ENCODE measurements around the gene ARHGEF12. TPM values are rescaled to one million over a fixed set of nuclear protein-coding genes. Genes with fewer than 3 reads are reported as not detected.
A peak's percentile ranks its signal among the peaks of the same experiment; 100 is the strongest.

ARHGEF12 gene
- total RNA-seq, 1 experiment from 2014 or later = 15.4 TPM

DNA sequence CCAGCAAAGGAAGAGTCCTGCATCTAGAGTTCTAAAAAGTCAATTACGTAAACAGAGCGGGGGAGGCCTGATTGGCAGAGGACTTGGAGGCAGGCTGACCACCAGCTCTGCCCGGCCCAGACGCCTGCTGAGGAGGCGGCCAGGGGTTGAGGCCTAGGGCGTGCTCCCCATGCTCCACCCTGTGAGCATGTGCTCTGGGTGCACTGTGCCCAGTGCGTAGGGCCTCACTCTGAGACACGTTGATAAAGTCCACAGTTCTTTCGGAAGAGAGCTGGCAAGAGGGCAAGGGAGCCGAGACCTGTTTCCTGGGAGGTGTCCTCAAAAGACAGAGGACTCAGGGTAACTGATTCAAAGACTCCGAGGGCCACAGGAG is 200.6 kb downstream of the ARHGEF12 start:
- H3K4me1 ChIP-seq (ENCODE audit: low read length) = no peaks in the 10 kb centered on the region
- DNase-seq = no peak
- no peak overlapping the region for H3K9ac ChIP-seq (ENCODE audit: low read length)
- no peaks in the 10 kb centered on the region for H3K9me3 ChIP-seq (ENCODE audit: low read length)
- H4K20me1 ChIP-seq (ENCODE audit: insufficient read depth, low read depth, low read length) = no peaks in the 10 kb centered on the region
- H3K4me2 ChIP-seq (ENCODE audit: low read depth, low read length, poor library complexity, severe bottlenecking) = no peak overlapping the region
- H3K36me3 ChIP-seq (ENCODE audit: insufficient read depth, low read length) = no peaks in the 10 kb centered on the region
- H3K79me2 ChIP-seq (ENCODE audit: low read length) = no peaks in the 10 kb centered on the region
- no peaks in the 10 kb centered on the region for H3K9me2 ChIP-seq (replicated peaks; ENCODE audit: insufficient read depth, low read length)
- H2AFZ ChIP-seq (ENCODE audit: low read length) = no peak overlapping the region
- H3K27ac ChIP-seq (ENCODE audit: low read length) = no peak overlapping the region
- no peaks in the 10 kb centered on the region for H3K27me3 ChIP-seq (ENCODE audit: low read length)
- H3K4me3 ChIP-seq (ENCODE audit: low read length) = no peak overlapping the region

GRCh38 chr11:120537996-120538395 is 201.8 kb downstream of the ARHGEF12 start:
- Histone ChIP-seq H2AFZ (ENCODE audit: low read length) (no peak overlapping the region), H4K20me1 (ENCODE audit: insufficient read depth, low read depth, low read length) (no peaks in the 10 kb centered on the region), H3K9me3 (ENCODE audit: low read length) (no peaks in the 10 kb centered on the region), H3K27me3 (ENCODE audit: low read length) (no peaks in the 10 kb centered on the region), H3K36me3 (ENCODE audit: insufficient read depth, low read length) (no peaks in the 10 kb centered on the region), H3K4me1 (ENCODE audit: low read length) (no peaks in the 10 kb centered on the region), H3K9me2 (replicated peaks; ENCODE audit: insufficient read depth, low read length) (no peaks in the 10 kb centered on the region), H3K9ac (ENCODE audit: low read length) (no peak overlapping the region), H3K4me3 (ENCODE audit: low read length) (no peak overlapping the region), H3K27ac (ENCODE audit: low read length) (no peak overlapping the region), H3K79me2 (ENCODE audit: low read length) (no peaks in the 10 kb centered on the region), H3K4me2 (ENCODE audit: low read depth, low read length, poor library complexity, severe bottlenecking) (no peak overlapping the region)
- no peak for DNase-seq

DNA sequence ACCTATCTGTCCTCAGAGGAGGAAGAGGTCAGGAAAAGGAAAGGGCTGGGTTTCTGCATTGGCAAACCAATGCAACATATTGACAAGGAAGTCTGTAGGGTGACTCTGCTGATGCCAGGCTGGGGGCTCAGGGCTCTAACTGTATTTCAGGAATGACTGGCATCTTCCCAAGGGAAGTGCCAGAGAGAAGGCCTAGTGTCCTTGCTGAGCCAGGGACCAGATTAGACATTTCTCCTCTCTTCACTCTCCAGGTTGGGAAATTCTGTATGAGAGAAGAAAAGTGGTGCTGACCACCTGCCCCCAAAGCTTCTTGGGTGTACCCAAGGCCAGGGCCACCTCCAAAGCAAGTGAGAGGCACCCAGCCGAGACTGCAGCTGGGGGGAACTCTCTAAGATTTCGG is 202.5 kb downstream of the ARHGEF12 start:
- H3K4me1 ChIP-seq (ENCODE audit: low read length) = no peaks in the 10 kb centered on the region
- H4K20me1 ChIP-seq (ENCODE audit: insufficient read depth, low read depth, low read length) = no peaks in the 10 kb centered on the region
- H3K36me3 ChIP-seq (ENCODE audit: insufficient read depth, low read length) = no peaks in the 10 kb centered on the region
- H2AFZ ChIP-seq (ENCODE audit: low read length) = no peak overlapping the region
- H3K4me3 ChIP-seq (ENCODE audit: low read length) = no peak overlapping the region
- H3K79me2 ChIP-seq (ENCODE audit: low read length) = no peaks in the 10 kb centered on the region
- no peak overlapping the region for H3K27ac ChIP-seq (ENCODE audit: low read length)
- H3K27me3 ChIP-seq (ENCODE audit: low read length) = no peaks in the 10 kb centered on the region
- H3K9ac ChIP-seq (ENCODE audit: low read length) = no peak overlapping the region
- DNase-seq = no peak
- no peaks in the 10 kb centered on the region for H3K9me2 ChIP-seq (replicated peaks; ENCODE audit: insufficient read depth, low read length)
- no peaks in the 10 kb centered on the region for H3K9me3 ChIP-seq (ENCODE audit: low read length)
- H3K4me2 ChIP-seq (ENCODE audit: low read depth, low read length, poor library complexity, severe bottlenecking) = no peak overlapping the region

Small RNAs within 50 kb of the gene (small RNA-seq; reads per million reads assigned to genes)
- 19,269 reads per million, percentile 100 among the genes with 10 or more reads in this experiment for gene RF00100

Other genes with a start within 250 kb of the ARHGEF12 start
- gene TRIM29, start 198.3 kb upstream of the ARHGEF12 start, total RNA-seq (2014; rRNA removed; shearing (Covaris generic); ENCODE audit: low replicate concordance) = not detected in 2 replicates
- gene OAF, start 125.4 kb upstream of the ARHGEF12 start, total RNA-seq (2014; rRNA removed; shearing (Covaris generic); ENCODE audit: low replicate concordance) = 0.30 and 1.4 TPM in 2 replicates
- gene POU2F3, start 96.3 kb upstream of the ARHGEF12 start, total RNA-seq (2014; rRNA removed; shearing (Covaris generic); ENCODE audit: low replicate concordance) = 0.11 TPM in 1 of 2 replicates, not detected in the other
- 4.3 and 4.5 TPM in 2 replicates for gene TLCD5, start 11.1 kb upstream of the ARHGEF12 start, total RNA-seq (2014; rRNA removed; shearing (Covaris generic); ENCODE audit: low replicate concordance)
- not detected in 2 replicates for gene GRIK4, start 175.3 kb downstream of the ARHGEF12 start, total RNA-seq (2014; rRNA removed; shearing (Covaris generic); ENCODE audit: low replicate concordance)